Adrenal gland (tissue), 12 donors: ENCODE measurements around the gene MICA. TPM values are rescaled to one million over a fixed set of nuclear protein-coding genes. Genes with fewer than 3 reads are reported as not detected.

Experiments used
- DNase-seq, 7 donors: peaks; one replicate each; pipeline ENCODE4 v3.0.0-alpha.2; 2019 to 2020
- H3K27ac ChIP-seq, 5 donors: fragments of 200-600 bp; sonication (generic) in 4 of 5; 1 replicate in 3 of 5; 2 replicates in 2 of 5; pipeline versions ENCODE4 v1.5.1 to v1.8.0; 2016 to 2020; ENCODE audit warnings: mild to moderate bottlenecking in 1 of 5
- H3K27me3 ChIP-seq: fragments of 200-600 bp; 2 replicates; pipeline ENCODE4 v1.8.0; 2021
- H3K36me3 ChIP-seq, 2 donors: fragments of 200-600 bp; replicated peaks in 1 of 2; 1 replicate in 1 of 2; 2 replicates in 1 of 2; pipeline versions ENCODE4 v1.5.1 to v1.8.0; 2018 to 2022
- H3K4me1 ChIP-seq, 2 donors: fragments of 200-600 bp; replicated peaks in 1 of 2; 1 replicate in 1 of 2; 2 replicates in 1 of 2; pipeline versions ENCODE4 v1.5.1 to v1.8.0; 2018 to 2021
- H3K4me3 ChIP-seq, 4 donors: fragments of 200-600 bp; sonication (generic) in 3 of 4; one replicate each; pipeline ENCODE4 v1.5.1; 2016 to 2018
- H3K9me3 ChIP-seq, 3 donors: fragments of 200-600 bp; sonication (generic) in 1 of 3; replicated peaks in 1 of 3; 1 replicate in 2 of 3; 2 replicates in 1 of 3; pipeline versions ENCODE4 v1.5.1 to v1.8.0; 2016 to 2021
- POLR2A ChIP-seq, 2 donors: fragments of 450-650 bp; IDR thresholded peaks; one replicate each; pipeline ENCODE4 v1.6.1; 2017; ENCODE audit warnings: antibody characterized with exemption in 2 of 2, mild to moderate bottlenecking in 2 of 2, moderate library complexity in 1 of 2
- WGBS, 4 donors: extraction: QIAGEN DNeasy Blood & Tissue Kit in 2 of 4; methylation state at CpG; one replicate each; pipeline versions ENCODE4 v1.1.5 to v1.1.7; 2013 to 2017; 5-methylcytosine and 5-hydroxymethylcytosine counted together
- intact Hi-C, 2 donors: fragments of 100-400 bp; cut with DNase I; formaldehyde crosslinking; loops; one replicate each; pipeline versions ENCODE4 v1.14.1 to v1.15.0; 2022 to 2023
- polyA plus RNA-seq, 3 donors: library from polyadenylated mRNA; stranded (reverse); fragments of 200-250 nt in 2 of 3; fragments of 350-450 nt in 1 of 3; fragmentation: Illumina TruSeq in 1 of 3; extraction: RNeasy Lipid Tissue Mini Kit (QIAGEN cat#74804) in 1 of 3; gene quantifications; one replicate each; pipeline ENCODE4 v1.2.3, GENCODE V29; 2013 to 2014
- total RNA-seq, 9 donors: library from RNA; depleted of rRNA in 4 of 9; stranded (reverse); fragments of >200 nt in 4 of 9; fragments of 120-200 nt in 1 of 9; fragmentation: NEBNext Ultra II Directional in 1 of 9; extraction: Animal tissue kit (Norgen Biotek cat#: 25700) in 1 of 9; gene quantifications; one replicate each; pipeline versions ENCODE4 v1.1.0 to v1.2.4, GENCODE V29; 2013 to 2023
- TF ChIP-seq, protein P1 (sequence below), 6 experiments: fragments of 450-650 bp in 4 of 6; fragments of 200-600 bp in 2 of 6; sonication (generic) in 1 of 6; IDR thresholded peaks; 1 replicate in 5 of 6; 2 replicates in 1 of 6; pipeline versions ENCODE4 v1.5.1 to v1.8.0; 2016 to 2021; ENCODE audit warnings: antibody characterized with exemption in 6 of 6, mild to moderate bottlenecking in 2 of 6, moderate library complexity in 1 of 6
- donor health status: healthy with polysubstance abuse.
- donor health status: Bipolar disorder and iron deficiency.
- donor health status: DM: yes; HTN: yes; CAD: no.
- donor health status: DM: no; HTN: no; CAD: no.
- donor health status: DM: no; HTN: no; CAD: no.
- donor health status: DM: yes; HTN: yes; CAD: no.

Gene MICA
- total and polyA plus RNA-seq, 12 donors = 12.2 to 66.0 (median 36.1) TPM

DNA sequence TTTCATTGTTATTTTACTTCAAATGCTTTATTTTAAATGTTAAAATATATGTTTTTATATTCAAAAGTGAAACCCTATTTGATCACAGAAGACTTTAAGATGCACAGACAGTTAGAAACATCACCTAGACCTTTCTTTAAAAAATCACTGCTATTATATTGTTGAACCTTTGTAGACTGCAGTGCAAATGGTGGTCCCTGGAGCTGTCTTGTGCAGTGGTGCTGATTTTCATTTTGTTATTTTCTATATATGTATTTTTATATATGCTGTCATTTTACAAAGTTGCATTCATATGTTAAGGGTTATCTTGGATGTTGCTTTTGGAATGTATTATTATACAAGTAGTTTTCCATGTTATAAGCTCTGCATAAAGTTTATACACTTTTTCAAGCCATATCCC is 27.7 kb upstream of the MICA start:
- Histone ChIP-seq H3K9me3 (no peaks in the 10 kb centered on the region), H3K27ac (no peak overlapping the region), H3K36me3 (no peaks in the 10 kb centered on the region), H3K27me3 (peaks cover 5% of the 10 kb centered on the region), H3K4me3 (no peak overlapping the region), H3K4me1 (no peaks in the 10 kb centered on the region)
- DNase-seq = no peak
- TF ChIP-seq, protein P1, sequence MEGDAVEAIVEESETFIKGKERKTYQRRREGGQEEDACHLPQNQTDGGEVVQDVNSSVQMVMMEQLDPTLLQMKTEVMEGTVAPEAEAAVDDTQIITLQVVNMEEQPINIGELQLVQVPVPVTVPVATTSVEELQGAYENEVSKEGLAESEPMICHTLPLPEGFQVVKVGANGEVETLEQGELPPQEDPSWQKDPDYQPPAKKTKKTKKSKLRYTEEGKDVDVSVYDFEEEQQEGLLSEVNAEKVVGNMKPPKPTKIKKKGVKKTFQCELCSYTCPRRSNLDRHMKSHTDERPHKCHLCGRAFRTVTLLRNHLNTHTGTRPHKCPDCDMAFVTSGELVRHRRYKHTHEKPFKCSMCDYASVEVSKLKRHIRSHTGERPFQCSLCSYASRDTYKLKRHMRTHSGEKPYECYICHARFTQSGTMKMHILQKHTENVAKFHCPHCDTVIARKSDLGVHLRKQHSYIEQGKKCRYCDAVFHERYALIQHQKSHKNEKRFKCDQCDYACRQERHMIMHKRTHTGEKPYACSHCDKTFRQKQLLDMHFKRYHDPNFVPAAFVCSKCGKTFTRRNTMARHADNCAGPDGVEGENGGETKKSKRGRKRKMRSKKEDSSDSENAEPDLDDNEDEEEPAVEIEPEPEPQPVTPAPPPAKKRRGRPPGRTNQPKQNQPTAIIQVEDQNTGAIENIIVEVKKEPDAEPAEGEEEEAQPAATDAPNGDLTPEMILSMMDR (IDR thresholded peaks at IDR 0.05) = no peak
- TF ChIP-seq POLR2A (IDR thresholded peaks at IDR 0.05) = no peak
- intact Hi-C loops = loop anchor here in 1 of 2 donors (5.0 kb wide), 1 partner anchor 238 kb away; the partner anchor contains the start of gene PSORS1C2

GRCh38 chr6:31377029-31377428 is 26.4 kb upstream of the MICA start:
- no peak for TF ChIP-seq POLR2A (IDR thresholded peaks at IDR 0.05)
- TF ChIP-seq, protein P1 (IDR thresholded peaks at IDR 0.05) = no peak
- H3K4me3 ChIP-seq = no peak overlapping the region
- intact Hi-C loops = loop anchor here in 1 of 2 donors (5.0 kb wide), 1 partner anchor 240 kb away; the partner anchor contains the start of gene PSORS1C2
- H3K9me3 ChIP-seq = no peaks in the 10 kb centered on the region
- H3K4me1 ChIP-seq = no peaks in the 10 kb centered on the region
- peaks cover 5% of the 10 kb centered on the region for H3K27me3 ChIP-seq
- H3K36me3 ChIP-seq = no peaks in the 10 kb centered on the region
- no peak for DNase-seq
- 30 to 83% (median 42%) methylated on average over 1 to 4 of the region's 4 CpGs; no CpG with 5 or more reads in 1 of the 4 donors for WGBS, 4 donors
- no peak overlapping the region for H3K27ac ChIP-seq

- Histone ChIP-seq H3K36me3 (no peaks in the 10 kb centered on the region), H3K27ac (no peak overlapping the region), H3K27me3 (peaks cover 5% of the 10 kb centered on the region), H3K4me3 (no peak overlapping the region), H3K4me1 (no peaks in the 10 kb centered on the region), H3K9me3 (no peaks in the 10 kb centered on the region)
- DNase-seq = no peak
- intact Hi-C loops = loop anchor here in 1 of 2 donors (5.0 kb wide), 1 partner anchor 241 kb away; the partner anchor contains the start of gene PSORS1C2
- TF ChIP-seq, protein P1 (IDR thresholded peaks at IDR 0.05) = no peak
- no peak for TF ChIP-seq POLR2A (IDR thresholded peaks at IDR 0.05)
- 47 to 69% (median 56%) methylated on average over 6 to 9 of the region's 9 CpGs for WGBS, 4 donors
Observed at GRCh38 chr6:31378062-31378720, 25.2 kb upstream of the MICA start.

DNA sequence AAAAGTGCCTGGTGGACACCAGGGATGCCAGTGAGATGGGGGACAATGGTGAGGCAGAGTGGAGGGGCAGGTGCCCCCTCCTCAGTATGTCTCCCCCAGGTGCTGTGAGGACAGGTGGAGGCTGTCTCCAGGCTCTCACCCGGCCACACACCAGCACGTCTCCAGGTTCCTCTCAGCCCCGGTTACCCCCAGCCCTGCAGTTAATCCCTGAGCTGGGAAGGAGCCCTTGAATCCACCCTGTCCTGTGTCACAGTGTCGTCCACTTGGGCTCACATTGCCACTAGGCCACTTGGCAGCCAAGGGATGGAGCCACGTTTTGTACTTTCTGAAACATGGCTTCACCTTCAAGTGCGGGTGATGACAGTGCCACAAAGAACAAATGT is 24.7 kb upstream of the MICA start:
- Histone ChIP-seq H3K27ac (no peak overlapping the region), H3K36me3 (no peaks in the 10 kb centered on the region), H3K4me3 (no peak overlapping the region), H3K9me3 (no peaks in the 10 kb centered on the region), H3K4me1 (no peaks in the 10 kb centered on the region), H3K27me3 (peaks cover 5% of the 10 kb centered on the region)
- WGBS, 4 donors = 60 to 80% (median 62%) methylated on average over 1 to 6 of the region's 6 CpGs
- TF ChIP-seq, protein P1 (IDR thresholded peaks at IDR 0.05) = no peak
- no peak for TF ChIP-seq POLR2A (IDR thresholded peaks at IDR 0.05)
- DNase-seq = no peak
- intact Hi-C loops = loop anchor here in 1 of 2 donors (5.0 kb wide), 1 partner anchor 241 kb away; the partner anchor contains the start of gene PSORS1C2
